ENCODE results near the gene SEC31B. TPM values are rescaled to one million over a fixed set of nuclear protein-coding genes. Genes with fewer than 3 reads are reported as not detected.

The SEC31B gene
- total RNA-seq, 4 donors from 2014 or later = 2.8 to 5.2 (median 4.1) TPM

GRCh38 chr10:100508266-100508665 lies 11.4 kb downstream of the SEC31B start:
- H3K36me3 ChIP-seq = peaks cover 12 to 94% (median 66%) of the 10 kb centered on the region in 4 donors
- H3K4me1 ChIP-seq = no peaks in the 10 kb centered on the region
- TF ChIP-seq POLR2AphosphoS5 (IDR thresholded peaks at IDR 0.05) = no peak
- no peak for TF ChIP-seq CTCF (IDR thresholded peaks at IDR 0.05)
- TF ChIP-seq EP300 (IDR thresholded peaks at IDR 0.05) = no peak
- no peak for TF ChIP-seq POLR2A (IDR thresholded peaks at IDR 0.05; ENCODE audit: low read depth)
- no peak overlapping the region for H3K27ac ChIP-seq (replicated peaks in 1 of 4)
- no peak for DNase-seq (ENCODE audit: extremely low spot score)
- WGBS = 73% methylated on average over 1 of the region's 1 CpG
- no peaks in the 10 kb centered on the region for H3K9me3 ChIP-seq
- intact Hi-C loops (cut with DNase I) = no loop called here
- H3K27me3 ChIP-seq = no peaks in the 10 kb centered on the region
- no peak overlapping the region for H3K4me3 ChIP-seq

- Histone ChIP-seq H3K27me3 (no peaks in the 10 kb centered on the region), H3K27ac (replicated peaks in 1 of 4) (no peak overlapping the region), H3K36me3 (peaks cover 7 to 94% (median 69%) of the 10 kb centered on the region in 4 donors), H3K4me3 (no peak overlapping the region), H3K9me3 (no peaks in the 10 kb centered on the region), H3K4me1 (no peaks in the 10 kb centered on the region)
- TF ChIP-seq CTCF (IDR thresholded peaks at IDR 0.05) = no peak
- no peak for TF ChIP-seq EP300 (IDR thresholded peaks at IDR 0.05)
- TF ChIP-seq POLR2A (IDR thresholded peaks at IDR 0.05; ENCODE audit: low read depth) = no peak
- TF ChIP-seq POLR2AphosphoS5 (IDR thresholded peaks at IDR 0.05) = no peak
- intact Hi-C loops (cut with DNase I) = no loop called here
- no peak for DNase-seq (ENCODE audit: extremely low spot score)
- 94% methylated on average over 5 of the region's 5 CpGs for WGBS
Measured at GRCh38 chr10:100507357-100507732, 12.3 kb downstream of the SEC31B start.

- DNase-seq (ENCODE audit: extremely low spot score) = no peak
- Histone ChIP-seq H3K36me3 (peaks cover 10 to 94% (median 72%) of the 10 kb centered on the region in 4 donors), H3K9me3 (no peaks in the 10 kb centered on the region), H3K4me1 (no peaks in the 10 kb centered on the region), H3K27me3 (no peaks in the 10 kb centered on the region), H3K4me3 (no peak overlapping the region), H3K27ac (replicated peaks in 1 of 4) (no peak overlapping the region)
- TF ChIP-seq POLR2A (IDR thresholded peaks at IDR 0.05; ENCODE audit: low read depth) (no peak), POLR2AphosphoS5 (IDR thresholded peaks at IDR 0.05) (no peak), CTCF (IDR thresholded peaks at IDR 0.05) (no peak), EP300 (IDR thresholded peaks at IDR 0.05) (no peak)
- 99% methylated on average over 5 of the region's 5 CpGs for WGBS
- intact Hi-C loops (cut with DNase I) = no loop called here
Measured at GRCh38 chr10:100506596-100507356, 12.9 kb downstream of the SEC31B start.

- H3K9me3 ChIP-seq = no peaks in the 10 kb centered on the region
- no peaks in the 10 kb centered on the region for H3K27me3 ChIP-seq
- H3K36me3 ChIP-seq = peaks cover 13 to 94% (median 78%) of the 10 kb centered on the region in 4 donors
- no peak overlapping the region for H3K27ac ChIP-seq (replicated peaks in 1 of 4)
- WGBS = 93% methylated on average over 2 of the region's 2 CpGs
- H3K4me3 ChIP-seq = no peak overlapping the region
- intact Hi-C loops (cut with DNase I) = no loop called here
- no peak for TF ChIP-seq POLR2AphosphoS5 (IDR thresholded peaks at IDR 0.05)
- no peak for TF ChIP-seq CTCF (IDR thresholded peaks at IDR 0.05)
- TF ChIP-seq POLR2A (IDR thresholded peaks at IDR 0.05; ENCODE audit: low read depth) = no peak
- no peaks in the 10 kb centered on the region for H3K4me1 ChIP-seq
- DNase-seq (ENCODE audit: extremely low spot score) = no peak
Measured at GRCh38 chr10:100505164-100505563, 14.5 kb downstream of the SEC31B start.

GRCh38 chr10:100504096-100504495 lies 15.6 kb downstream of the SEC31B start:
- 66% methylated on average over 5 of the region's 5 CpGs for WGBS
- Histone ChIP-seq H3K4me1 (no peaks in the 10 kb centered on the region), H3K9me3 (no peaks in the 10 kb centered on the region), H3K36me3 (peaks cover 23 to 97% (median 83%) of the 10 kb centered on the region in 4 donors), H3K27ac (replicated peaks in 1 of 4) (no peak overlapping the region), H3K27me3 (no peaks in the 10 kb centered on the region), H3K4me3 (no peak overlapping the region)
- TF ChIP-seq POLR2AphosphoS5 (IDR thresholded peaks at IDR 0.05) (no peak), POLR2A (IDR thresholded peaks at IDR 0.05; ENCODE audit: low read depth) (no peak), CTCF (IDR thresholded peaks at IDR 0.05) (no peak), EP300 (IDR thresholded peaks at IDR 0.05) (no peak)
- DNase-seq (ENCODE audit: extremely low spot score) = no peak
- intact Hi-C loops (cut with DNase I) = no loop called here
